GM19397 (cell line): ENCODE data around the gene COL4A1.

ENCODE experiments used
- ATAC-seq: cut with Tn5 transposase; IDR thresholded peaks from one replicate; pipeline ENCODE4 v1.9.1; 2021; ENCODE audit warnings: mild to moderate bottlenecking, moderate library complexity; ENCODE audit not compliant: unreplicated experiment

The COL4A1 gene

DNA sequence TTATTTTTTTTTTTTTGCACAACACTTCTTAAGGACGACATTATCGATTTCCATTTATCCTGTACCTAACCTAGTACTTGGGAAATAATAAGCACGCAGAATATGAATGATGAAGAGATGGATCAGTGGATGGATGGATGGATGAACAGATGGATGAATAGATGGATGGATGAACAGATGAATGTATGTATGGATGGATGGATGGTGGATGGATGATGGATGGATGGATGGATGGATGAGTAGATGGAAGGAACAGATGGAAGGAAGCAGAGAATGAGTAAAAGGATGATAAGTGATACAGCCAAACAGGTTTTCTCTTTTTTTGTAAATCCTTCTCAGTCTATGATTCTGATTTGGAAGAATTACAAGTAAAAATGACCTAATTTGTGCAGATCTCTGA lies 166.9 kb downstream of the COL4A1 start:
- no peak for ATAC-seq

DNA sequence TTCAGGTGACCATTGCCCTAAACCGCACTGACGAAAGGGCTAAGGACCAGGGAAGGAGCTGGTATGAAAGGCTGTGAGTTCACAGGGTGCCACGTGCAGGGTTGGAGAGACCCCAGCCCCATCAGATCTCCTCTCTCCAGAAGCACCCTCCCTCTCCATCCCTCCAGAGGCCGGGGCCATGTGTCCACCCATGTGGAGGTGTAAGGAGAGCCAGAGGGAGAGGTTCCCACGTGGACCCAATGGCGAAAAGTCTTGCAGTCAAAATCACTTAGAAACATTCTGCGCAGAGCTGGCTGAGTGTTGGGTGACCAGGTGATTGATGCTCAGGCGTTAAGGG lies 168.3 kb downstream of the COL4A1 start:
- no peak for ATAC-seq

DNA sequence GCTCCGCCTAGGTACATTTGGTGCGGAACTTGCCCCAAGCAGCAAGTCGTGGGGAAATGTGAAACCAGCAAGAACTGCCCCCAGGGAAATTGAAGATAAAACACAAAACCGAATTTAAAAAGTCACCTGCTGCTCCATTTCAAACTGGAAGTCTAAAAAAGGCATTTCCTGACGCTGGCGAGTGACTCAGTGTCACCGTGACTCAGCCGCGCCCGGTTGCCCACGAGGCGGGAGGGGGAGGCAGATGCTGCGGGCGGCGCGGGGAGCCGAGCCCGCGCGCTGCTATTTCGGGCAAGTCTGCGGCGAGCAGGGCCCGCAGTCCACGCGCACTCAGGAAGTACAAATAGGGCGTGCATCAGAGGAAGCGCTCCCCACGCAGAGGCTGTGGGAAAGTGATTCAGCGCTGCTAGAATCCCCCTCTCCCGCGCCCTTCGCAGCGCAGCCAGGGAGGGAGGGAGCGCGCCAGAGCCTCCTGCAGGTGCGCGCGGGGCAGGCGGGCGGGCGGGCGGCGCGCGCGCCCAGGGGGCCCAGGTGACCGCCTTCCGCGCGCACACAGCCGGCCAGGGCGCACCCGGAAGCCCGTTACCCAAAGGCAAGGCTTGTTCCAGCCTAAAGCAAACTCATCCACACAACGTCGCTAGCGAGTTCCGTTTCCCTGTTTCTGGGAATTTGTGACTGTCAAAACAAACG lies 168.8 kb downstream of the COL4A1 start:
- peak; percentile 66 for ATAC-seq

- peak; percentile 74 for ATAC-seq
Measured at GRCh38 chr13:110137680-110138009, 169.3 kb downstream of the COL4A1 start.

DNA sequence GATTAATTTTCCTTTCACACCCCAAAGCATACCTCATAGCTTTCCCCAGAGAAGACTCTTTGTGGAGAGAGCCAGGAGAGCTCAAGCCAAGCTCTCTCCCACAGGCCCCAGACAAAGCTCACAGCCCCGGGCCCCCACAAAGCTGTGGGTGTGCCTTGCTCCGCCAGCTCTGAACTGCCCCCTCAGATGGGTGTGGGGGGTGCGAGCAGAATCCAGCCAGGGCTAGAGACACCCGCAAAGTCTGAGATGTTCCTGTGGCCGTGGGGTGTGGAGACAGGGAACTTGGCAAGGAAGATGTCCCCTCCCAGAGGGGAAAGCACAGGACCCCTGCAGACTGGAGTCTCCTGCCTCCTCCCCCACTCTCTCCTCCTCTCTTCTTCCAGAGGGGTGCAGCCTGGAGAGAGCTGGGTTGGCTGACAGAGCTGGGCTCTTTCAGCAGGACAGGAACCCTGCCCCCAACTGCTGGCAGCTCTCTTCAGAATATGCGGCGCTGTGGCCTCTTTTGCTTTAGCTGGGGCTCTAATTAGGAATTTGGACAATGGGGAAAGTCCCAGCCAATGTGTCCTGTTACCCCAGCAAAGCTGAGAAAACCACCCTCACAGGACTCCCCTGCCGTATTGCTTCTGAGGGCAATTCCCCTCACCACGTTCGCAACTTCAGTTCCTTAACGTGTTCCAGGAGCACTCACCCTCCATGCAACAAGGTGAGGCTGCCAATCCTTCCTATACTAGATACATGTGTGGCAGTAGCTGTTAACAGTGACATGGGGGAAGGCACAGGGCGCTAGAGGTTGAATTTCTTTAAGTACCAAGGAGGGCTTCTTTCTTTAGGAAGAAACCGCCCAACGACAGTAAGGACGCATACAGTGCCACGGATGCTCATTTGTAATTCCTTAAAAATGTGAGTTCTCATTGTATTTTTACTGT lies 170.0 kb downstream of the COL4A1 start:
- no peak for ATAC-seq

- no peak for ATAC-seq
Measured at GRCh38 chr13:110135977-110136597, 170.9 kb downstream of the COL4A1 start.

GRCh38 chr13:110134801-110135200 lies 172.2 kb downstream of the COL4A1 start:
- ATAC-seq, result no peak

DNA sequence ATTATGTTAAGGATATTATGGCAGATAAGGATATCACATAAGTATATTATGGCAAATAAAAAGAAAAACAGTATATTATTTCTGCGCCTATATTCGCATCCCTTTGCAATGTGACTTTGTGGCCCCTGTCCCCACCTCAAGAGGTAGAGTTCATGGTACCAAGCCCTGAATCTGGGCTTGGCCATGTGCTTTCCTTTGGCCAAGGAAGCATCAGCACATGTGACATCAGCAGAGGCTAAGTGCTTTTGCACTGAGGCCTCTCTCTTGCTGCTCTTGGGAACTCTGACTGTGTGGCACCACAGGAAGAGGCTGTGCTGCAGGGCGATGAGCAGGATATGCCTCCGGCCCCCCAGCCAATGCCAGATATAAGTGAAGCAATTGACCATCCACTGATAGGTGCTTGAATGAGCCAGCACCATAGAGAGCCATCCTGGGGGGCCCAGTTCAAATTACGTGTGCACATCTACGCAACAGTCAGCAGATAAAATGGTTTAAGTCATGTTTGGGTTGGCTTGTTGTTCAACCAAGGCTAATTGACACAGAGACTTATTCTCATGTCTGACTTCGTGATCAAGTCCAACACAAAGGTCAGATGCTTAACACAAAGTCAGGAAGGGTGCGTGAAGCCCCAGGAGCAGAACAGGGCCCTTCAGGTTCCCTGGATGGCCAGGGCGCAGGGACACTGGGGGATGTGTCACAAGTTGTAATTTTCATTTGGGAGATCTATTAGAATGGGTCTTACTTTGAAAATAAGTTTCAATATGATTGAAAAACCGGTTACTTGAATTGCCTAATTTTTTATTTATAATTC lies 173.3 kb downstream of the COL4A1 start:
- no peak for ATAC-seq

- no peak for ATAC-seq
Measured at GRCh38 chr13:110132225-110132982, 174.6 kb downstream of the COL4A1 start.

DNA sequence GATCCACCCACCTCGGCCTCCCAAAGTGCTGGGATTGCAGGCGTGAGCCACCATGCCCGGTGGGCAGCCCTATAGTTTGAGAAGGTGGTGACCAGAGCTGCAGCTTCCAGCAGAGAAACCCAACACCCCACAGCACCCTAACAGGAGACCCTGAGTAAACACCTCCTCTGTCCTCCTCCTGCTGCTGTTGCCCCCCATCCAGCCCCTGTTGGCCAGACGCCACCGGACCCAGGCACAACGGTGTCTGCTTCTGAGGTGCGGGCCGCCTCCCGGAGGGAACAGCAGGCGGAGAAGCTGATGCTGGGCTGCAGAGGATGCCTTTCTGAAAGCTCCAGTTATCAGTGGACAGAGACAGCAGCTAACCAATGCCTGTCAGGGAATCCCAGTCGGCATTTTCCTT lies 175.5 kb downstream of the COL4A1 start:
- ATAC-seq, result no peak

- no peak for ATAC-seq
Measured at GRCh38 chr13:110130431-110130830, 176.5 kb downstream of the COL4A1 start.

DNA sequence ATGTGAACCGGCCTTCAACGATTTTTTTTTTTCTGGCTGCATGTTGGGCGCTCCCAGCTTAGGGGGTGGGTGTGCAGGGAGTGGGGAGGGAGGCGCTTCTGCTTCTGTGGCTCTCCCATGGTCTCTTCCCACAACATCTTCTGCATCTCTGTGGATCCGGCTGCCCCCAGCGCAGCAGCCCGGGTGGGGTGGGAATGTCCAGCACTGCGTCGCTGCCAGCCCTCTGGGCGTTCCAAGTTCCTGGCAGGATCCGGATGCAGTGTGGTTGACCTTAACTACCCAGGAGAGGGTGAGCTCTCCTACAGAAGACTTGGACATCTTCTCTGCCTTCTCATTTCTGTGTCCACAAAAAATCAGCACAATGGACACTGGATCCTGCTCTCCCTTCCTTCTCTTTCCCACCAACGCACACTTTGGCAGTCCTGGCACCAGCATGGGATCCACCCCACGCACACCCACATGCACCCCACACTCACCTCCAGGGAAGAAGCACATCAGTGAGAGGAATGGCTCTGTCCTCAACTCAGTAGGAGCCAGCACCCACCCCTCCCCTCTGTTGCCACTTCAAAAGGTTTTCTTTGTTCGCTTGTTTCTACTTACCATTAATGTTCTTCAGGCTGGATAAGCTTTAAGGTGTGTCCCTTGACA lies 177.3 kb downstream of the COL4A1 start:
- no peak for ATAC-seq

DNA sequence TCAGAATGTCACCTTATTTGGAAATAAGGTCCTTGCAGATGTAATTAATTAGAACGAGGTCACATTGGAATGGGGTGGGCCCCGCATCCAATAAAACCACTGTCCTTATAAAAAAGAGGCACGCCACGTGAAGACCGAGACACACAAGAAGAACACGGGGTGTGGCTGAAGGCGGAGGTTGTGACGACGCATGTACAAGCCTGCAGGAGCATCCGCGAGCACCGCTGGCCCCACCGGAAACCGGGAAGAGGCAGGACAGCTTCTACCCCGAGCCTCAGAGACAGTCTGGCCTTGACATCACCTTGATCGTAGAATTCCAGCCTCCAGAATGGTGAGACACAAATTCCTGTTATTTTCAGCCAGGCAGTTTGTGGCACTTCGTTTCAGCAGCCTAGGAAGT lies 177.9 kb downstream of the COL4A1 start:
- ATAC-seq, result no peak

DNA sequence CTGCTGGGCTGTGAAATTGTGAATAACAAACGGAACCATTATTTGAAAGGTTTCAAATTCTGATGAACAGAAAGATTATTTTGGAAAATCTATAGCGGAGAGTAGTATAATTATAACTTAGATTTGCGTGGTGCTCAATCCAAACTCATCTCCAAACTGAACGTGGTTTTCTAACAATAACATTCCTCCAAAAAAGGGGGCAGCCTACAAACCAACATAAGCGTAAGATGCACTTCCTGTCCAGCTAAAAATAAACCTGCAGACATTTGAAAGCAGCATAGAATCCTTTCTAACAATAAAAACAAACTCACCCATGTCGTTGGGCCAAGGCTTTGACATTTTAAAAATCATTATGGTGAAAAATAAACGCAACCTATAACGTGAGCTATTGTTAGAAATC lies 178.4 kb downstream of the COL4A1 start:
- no peak for ATAC-seq

DNA sequence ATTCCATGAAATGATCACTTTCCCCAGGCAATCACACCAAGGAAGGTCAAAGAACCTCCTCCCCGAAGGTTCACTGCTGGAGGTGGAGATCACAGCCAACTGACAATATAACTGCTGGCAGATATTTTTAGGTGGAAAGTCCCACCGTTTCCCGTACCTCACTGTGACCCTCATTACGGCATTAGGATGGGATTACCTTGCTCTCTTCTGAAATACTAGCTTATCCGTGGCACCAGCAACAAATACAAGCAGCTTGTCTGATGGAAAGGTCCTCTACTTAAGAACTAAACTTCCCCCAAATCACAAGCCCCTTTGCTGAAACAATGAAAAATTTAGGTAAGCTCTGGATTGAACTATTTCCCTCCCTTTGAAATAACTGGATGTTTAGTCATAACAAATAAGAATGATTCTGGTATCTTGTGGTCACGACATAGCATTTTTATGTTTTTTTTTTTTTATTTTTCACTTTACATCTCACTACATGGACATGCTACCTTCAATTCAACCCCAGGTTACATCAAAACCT lies 178.9 kb downstream of the COL4A1 start:
- ATAC-seq, result no peak

GRCh38 chr13:110126391-110126961 lies 180.5 kb downstream of the COL4A1 start:
- ATAC-seq, result no peak

GRCh38 chr13:110125613-110126272 lies 181.2 kb downstream of the COL4A1 start:
- ATAC-seq, result no peak

DNA sequence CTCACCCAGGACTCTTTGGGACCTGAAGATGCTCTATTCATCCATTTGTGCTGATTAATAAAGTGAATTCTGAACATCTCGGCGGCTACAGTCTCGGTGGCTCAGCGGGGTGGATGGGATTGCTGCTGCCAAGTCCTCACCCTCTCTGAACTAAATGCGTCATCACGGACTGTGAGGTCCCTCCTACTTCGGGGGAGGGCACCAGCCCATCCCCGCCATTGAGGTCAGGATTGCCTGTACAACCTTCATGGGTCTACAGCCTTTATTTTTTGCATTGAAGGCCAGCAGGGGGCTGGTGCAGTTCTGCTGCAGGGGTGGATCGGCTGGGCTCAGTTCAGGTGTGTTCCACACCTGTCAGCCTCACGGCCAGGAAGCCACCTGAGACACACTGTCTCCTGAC lies 181.8 kb downstream of the COL4A1 start:
- ATAC-seq, result no peak
